ENCODE results near the gene PGP.

The PGP gene

GRCh38 chr16:2174396-2175131 is 40.1 kb downstream of the PGP start:
- TF ChIP-seq CTCF (IDR thresholded peaks at IDR 0.05; ENCODE audit: low read depth, low read length, missing control alignments): no peak
- no peak overlapping the region for H3K4me3 ChIP-seq (ENCODE audit: low read depth, low read length)
- in situ Hi-C loops (cut with HindIII; ENCODE audit: low sequenced_read_pairs): no loop called here
- no peak for DNase-seq (ENCODE audit: low read depth)

- DNase-seq (ENCODE audit: low read depth): no peak
- no peak overlapping the region for H3K4me3 ChIP-seq (ENCODE audit: low read depth, low read length)
- in situ Hi-C loops (cut with HindIII; ENCODE audit: low sequenced_read_pairs): no loop called here
- TF ChIP-seq CTCF (IDR thresholded peaks at IDR 0.05; ENCODE audit: low read depth, low read length, missing control alignments): no peak
Observed at GRCh38 chr16:2173916-2174315, 40.7 kb downstream of the PGP start.

GRCh38 chr16:2173366-2173765 is 41.3 kb downstream of the PGP start:
- in situ Hi-C loops (cut with HindIII; ENCODE audit: low sequenced_read_pairs): no loop called here
- TF ChIP-seq CTCF (IDR thresholded peaks at IDR 0.05; ENCODE audit: low read depth, low read length, missing control alignments): no peak
- H3K4me3 ChIP-seq (ENCODE audit: low read depth, low read length): no peak overlapping the region
- no peak for DNase-seq (ENCODE audit: low read depth)

DNA sequence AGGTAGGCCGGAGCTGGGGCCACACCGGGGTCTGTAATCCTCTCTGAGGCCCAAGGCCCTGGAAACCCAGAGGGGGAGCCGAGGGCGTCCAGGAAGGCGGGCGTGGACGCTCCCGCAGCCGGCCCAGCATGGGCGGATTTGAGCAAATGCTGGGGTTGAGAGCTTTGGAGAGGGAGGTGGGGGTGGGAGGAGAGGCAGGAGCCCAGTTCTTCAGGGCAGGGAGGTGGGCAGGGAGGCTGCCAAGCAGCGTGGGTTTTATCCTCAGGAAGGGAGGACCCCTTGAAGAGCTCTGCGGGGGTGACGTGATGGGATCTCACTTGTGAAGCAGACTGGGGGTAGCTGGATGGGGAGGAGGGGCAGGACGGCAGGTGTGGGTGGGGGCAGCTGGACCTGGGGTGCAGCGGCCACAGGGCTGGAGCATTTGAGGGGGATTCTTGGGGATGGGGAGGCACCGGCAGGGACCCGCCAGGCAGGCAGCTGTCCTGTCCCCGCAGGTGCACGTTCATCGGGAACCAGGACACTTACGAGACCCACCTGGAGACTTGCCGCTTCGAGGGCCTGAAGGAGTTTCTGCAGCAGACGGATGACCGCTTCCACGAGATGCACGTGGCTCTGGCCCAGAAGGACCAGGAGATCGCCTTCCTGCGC is 41.8 kb downstream of the PGP start:
- no peak for TF ChIP-seq CTCF (IDR thresholded peaks at IDR 0.05; ENCODE audit: low read depth, low read length, missing control alignments)
- no peak for DNase-seq (ENCODE audit: low read depth)
- in situ Hi-C loops (cut with HindIII; ENCODE audit: low sequenced_read_pairs): no loop called here
- no peak overlapping the region for H3K4me3 ChIP-seq (ENCODE audit: low read depth, low read length)

DNA sequence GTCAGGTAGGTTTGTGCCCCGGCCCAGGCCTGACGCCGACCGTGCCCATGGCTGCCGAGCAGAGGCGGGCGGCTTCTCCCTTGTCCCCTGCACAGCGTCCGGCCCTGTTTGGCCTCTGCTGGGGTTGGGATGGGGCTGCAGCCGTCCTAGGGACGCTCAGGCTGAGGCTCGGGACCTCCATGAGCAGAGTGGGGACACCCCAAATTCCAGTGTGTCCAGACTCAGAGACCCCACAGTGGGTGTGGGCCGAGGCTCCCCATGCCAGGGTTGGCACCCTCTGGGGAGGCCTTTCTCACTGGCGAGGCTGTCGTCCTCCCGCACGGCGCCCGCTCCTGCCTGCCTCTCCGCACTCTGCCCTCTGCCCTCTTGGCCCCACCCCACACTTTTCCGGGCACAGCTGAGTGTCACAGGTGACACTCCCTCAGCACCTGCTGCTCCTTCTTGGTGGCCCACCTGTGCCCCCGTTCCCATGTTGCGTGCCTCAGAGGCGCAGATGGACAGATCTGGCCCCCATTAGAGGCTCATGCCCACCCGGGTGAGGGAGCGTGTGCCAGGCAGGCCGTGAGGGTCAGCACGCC is 43.0 kb downstream of the PGP start:
- in situ Hi-C loops (cut with HindIII; ENCODE audit: low sequenced_read_pairs): no loop called here
- no peak for DNase-seq (ENCODE audit: low read depth)
- no peak for TF ChIP-seq CTCF (IDR thresholded peaks at IDR 0.05; ENCODE audit: low read depth, low read length, missing control alignments)
- no peak overlapping the region for H3K4me3 ChIP-seq (ENCODE audit: low read depth, low read length)

DNA sequence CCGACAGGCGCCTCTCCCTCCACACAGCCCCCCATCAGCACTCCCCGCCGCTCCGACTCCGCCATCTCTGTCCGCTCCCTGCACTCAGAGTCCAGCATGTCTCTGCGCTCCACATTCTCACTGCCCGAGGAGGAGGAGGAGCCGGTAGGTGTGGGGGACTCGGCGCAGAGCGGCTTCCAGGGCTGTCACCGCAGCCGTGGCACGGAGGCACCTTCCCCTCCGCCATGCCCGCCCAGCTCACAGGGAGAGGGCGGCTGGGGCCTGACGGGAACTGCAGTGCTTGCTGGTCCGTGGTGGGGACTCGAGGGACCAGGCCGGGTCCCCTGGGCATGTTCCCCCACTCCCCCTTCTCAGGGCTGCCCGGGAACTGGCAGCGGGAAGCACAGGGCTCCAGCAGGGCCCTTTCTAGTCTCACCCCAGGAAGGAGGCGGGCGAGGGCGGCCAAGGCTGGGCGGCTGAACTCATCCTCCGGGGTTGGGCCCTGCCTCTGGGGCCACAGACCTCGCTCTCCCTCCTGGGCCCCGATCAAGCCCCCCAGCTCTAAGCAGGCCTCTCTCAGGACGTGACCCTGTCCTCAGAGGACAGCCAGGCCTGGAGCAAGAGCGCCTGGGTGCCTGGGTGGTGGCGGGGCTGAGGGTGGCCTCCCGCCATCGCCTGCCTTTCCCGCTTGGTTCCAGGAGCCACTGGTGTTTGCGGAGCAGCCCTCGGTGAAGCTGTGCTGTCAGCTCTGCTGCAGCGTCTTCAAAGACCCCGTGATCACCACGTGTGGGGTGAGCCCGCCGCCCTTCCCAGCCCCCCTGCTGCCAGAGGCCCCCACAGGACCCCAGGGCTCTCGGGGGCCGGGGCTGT is 43.8 kb downstream of the PGP start:
- no peak for DNase-seq (ENCODE audit: low read depth)
- H3K4me3 ChIP-seq (ENCODE audit: low read depth, low read length): no peak overlapping the region
- no peak for TF ChIP-seq CTCF (IDR thresholded peaks at IDR 0.05; ENCODE audit: low read depth, low read length, missing control alignments)
- in situ Hi-C loops (cut with HindIII; ENCODE audit: low sequenced_read_pairs): no loop called here
